T47D (cell line): ENCODE results near the gene CACNA2D1.

ENCODE experiments used
- DNase-seq, 2 experiments: peaks; one replicate each; pipeline versions ENCODE4 v3.0.0 to v3.0.0-alpha.2; 2011 to 2012; ENCODE audit warnings: low read depth in 1 of 2, low spot score in 1 of 2
- JUND ChIP-seq: IDR thresholded peaks from 2 replicates; pipeline ENCODE4 v1.6.1; 2012; ENCODE audit warnings: low read depth
- in situ Hi-C: cut with HindIII; loops from 2 replicates; pipeline ENCODE4 v1.10.0; 2016; ENCODE audit warnings: low sequenced_read_pairs, low pct_unique_long_range_greater_than_20kb

The CACNA2D1 gene

DNA sequence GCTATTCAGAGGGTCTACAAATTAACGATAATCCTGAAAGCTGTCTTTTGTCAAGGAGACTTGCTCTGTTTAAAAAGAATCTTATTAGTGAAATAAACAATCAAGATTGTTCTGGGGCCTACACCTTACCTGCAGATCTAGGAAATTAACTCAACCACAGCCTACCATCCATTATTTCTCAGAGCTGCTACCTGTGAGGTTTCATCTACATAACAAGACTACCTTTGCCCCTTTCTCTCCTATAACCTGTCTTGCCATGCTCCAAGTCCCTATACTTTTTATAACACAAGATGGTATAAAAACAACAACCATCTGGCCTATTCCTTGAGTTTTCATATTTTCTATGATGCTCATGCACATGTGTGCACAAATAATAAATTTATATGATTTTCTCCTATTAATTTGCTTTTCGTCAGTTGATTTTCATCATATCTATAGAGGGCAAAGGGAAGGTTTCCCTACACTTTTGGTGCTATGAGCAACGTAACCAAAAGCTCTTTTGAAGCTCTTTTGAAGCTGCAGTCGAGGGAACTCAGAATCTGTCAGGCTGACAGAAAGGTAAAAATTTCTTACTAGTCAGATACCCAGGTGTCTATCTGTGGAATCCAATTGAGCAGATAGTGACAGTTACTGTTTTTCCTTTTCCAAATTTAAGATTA lies 138.1 kb downstream of the CACNA2D1 start:
- TF ChIP-seq JUND = no peak
- DNase-seq = no peak
- in situ Hi-C loops = no loop called here

GRCh38 chr7:82294865-82295264 lies 148.7 kb downstream of the CACNA2D1 start:
- in situ Hi-C loops = no loop called here
- no peak for DNase-seq
- no peak for TF ChIP-seq JUND

GRCh38 chr7:82294382-82294784 lies 149.2 kb downstream of the CACNA2D1 start:
- TF ChIP-seq JUND = no peak
- DNase-seq = no peak
- in situ Hi-C loops = no loop called here

DNA sequence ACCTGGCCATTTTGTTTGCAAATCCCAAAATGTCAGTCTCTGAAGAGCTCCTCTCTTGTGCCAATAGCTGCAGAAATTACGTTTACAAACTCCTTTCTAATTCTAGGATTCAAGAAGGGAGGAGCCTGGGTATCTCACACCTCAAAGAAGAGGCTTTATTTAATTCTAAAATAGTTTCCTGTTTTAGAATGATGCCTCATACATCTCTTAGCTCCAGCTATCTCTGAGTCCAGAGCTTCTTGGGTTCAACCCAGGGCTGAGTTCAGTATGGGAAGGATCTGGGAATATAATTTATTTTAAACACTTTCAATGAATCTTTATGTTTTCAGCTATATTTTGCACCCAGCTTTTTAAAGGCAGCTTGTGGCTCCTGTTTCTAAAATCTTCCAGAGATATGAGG lies 150.1 kb downstream of the CACNA2D1 start:
- in situ Hi-C loops = no loop called here
- TF ChIP-seq JUND = no peak
- no peak for DNase-seq

DNA sequence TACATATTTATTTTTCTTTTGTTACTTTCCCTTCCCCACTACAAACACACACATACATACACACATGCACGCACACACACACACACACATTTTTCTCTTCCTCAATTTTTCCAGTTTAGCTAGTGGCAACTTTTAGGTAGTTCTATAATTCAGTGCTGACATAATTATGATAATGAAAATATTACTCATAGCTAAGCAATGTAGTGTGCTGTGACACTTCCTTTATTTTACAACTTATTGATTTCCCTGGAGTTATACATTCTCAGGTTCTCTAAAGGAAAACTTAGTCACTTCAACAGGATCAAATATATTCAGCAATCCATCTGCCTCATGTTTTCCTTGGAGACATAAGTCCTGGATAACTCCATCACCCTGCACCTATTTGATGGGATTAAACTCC lies 151.6 kb downstream of the CACNA2D1 start:
- no peak for TF ChIP-seq JUND
- DNase-seq = no peak
- in situ Hi-C loops = no loop called here

- TF ChIP-seq JUND = no peak
- in situ Hi-C loops = no loop called here
- no peak for DNase-seq
Measured at GRCh38 chr7:82289889-82290288, 153.7 kb downstream of the CACNA2D1 start.

DNA sequence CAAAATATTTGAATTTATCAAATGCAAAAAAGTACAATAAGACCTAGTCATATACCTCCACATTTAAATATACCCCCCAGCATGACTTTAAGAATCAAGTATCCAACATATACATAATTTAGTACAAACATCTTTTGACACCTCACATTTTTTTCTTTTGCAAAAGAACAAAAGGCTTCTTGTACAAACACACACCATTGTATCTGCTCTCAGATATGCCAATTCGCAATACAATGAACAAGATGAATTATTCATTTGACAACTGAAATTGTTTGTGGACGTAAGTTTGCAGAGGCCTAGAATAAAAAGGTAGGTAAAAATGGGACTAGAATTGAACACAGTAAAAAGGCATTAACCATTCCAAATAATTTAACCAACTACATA lies 154.4 kb downstream of the CACNA2D1 start:
- TF ChIP-seq JUND = no peak
- no peak for DNase-seq
- in situ Hi-C loops = no loop called here

DNA sequence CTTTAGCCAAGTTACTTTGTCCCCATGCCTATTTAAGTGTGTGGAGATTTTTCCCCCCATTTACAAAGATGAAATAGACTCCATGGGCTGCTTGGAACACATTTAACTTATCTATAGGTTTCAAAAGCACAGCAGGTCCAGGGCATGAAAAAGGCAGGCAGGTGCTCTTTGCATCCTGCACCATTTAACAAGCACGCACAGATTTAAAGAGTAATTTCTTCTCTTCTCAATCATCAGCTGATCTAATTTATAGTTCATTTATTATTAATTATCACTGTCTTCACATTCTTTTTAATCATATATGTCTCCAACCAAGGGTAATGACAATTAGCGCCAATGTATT lies 156.8 kb downstream of the CACNA2D1 start:
- TF ChIP-seq JUND = no peak
- no peak for DNase-seq
- in situ Hi-C loops = no loop called here

DNA sequence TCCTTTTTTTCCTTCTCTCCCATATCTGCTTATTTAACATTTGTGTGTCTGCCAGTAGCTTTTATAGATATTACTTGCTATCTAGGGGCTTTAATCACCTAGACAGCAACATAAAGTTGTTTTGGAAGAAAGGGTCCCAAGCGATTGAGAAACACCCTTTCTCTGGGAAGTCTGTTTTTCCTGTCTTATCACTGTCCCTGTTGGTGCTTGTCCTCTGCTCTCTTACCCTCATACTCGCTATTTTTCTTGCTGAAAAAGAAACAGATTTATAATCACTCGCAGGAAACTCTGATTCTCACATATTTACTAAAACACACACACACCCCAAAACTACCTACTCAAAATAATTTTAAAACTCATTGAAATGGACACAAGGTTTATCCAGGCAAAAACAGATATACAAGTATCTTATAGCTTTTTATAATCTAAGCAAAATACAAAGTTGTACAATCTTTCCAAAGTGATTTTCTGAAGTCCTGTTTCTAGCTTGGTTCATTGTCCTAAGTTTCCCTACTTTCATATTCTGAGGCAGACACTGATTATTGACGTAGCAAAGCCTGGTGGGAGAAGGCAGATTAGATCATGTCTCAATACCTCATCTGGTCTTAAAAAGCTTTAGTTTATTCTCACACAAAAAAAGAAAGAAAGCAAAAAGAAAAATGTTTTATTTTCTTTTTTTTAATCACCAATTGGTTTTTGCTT lies 157.3 kb downstream of the CACNA2D1 start:
- TF ChIP-seq JUND = no peak
- in situ Hi-C loops = no loop called here

GRCh38 chr7:82284936-82285519 lies 158.5 kb downstream of the CACNA2D1 start:
- TF ChIP-seq JUND = no peak
- in situ Hi-C loops = no loop called here
- DNase-seq = no peak

More for the DNA sequence above, 157.3 kb downstream of the CACNA2D1 start:
- DNase-seq = no peak

DNA sequence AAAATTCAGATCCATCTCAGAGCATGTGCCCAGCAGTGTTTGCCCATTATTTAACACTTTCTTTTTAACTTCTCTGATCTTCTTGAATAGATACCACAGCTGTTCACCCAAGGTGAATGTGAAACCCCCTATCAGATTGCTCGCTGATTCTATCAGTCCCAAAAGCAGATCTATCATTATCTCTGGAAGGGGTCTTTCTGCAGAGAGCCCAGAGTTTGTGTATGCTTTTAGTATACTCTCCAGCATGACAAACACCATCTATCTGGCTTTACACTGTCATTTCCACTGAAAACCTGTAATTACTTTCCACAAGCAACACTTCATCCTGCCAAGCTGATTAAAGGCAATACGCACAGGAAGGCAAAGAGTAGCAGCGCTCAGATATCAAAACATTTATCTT lies 168.2 kb downstream of the CACNA2D1 start:
- no peak for DNase-seq
- no peak for TF ChIP-seq JUND
- in situ Hi-C loops = no loop called here

GRCh38 chr7:82274681-82275080 lies 168.9 kb downstream of the CACNA2D1 start:
- no peak for TF ChIP-seq JUND
- no peak for DNase-seq
- in situ Hi-C loops = no loop called here

DNA sequence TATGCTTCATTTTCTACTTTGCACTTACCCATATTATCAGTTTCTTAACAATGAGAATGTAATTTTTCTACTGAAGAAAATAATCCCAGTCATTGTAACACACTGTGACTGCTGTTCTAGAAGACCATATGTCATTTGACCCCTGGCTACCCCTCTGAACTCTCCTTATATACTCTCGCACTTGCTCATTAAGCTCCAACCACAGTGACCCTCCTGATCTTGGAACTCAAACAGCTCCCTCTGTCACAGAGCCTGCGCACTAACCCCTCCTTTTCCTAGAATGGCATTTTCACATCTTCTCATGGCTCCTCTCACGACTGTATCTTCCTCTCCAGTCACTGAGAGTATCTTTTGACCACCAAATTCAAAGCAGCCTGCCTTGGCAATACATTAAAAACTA lies 169.7 kb downstream of the CACNA2D1 start:
- in situ Hi-C loops = no loop called here
- DNase-seq = no peak
- TF ChIP-seq JUND = no peak

GRCh38 chr7:82270870-82271269 lies 172.7 kb downstream of the CACNA2D1 start:
- no peak for TF ChIP-seq JUND
- in situ Hi-C loops = no loop called here
- no peak for DNase-seq
